NOMO-1 treated with DMSO at 0.1 percent for 48 hours (cell line): Measurements from ENCODE around the gene ZNF208.
"Not testable (repeated sequence)": the region's sequence is repeated elsewhere in the genome, so short reads cannot be mapped to it uniquely, and the experiment has no call there.

Experiments used
- DNase-seq: peaks from one replicate; lab custom pipeline; 2025; ENCODE audit not compliant: unreplicated experiment; lab: John Stamatoyannopoulos, UW

ZNF208 gene

DNA sequence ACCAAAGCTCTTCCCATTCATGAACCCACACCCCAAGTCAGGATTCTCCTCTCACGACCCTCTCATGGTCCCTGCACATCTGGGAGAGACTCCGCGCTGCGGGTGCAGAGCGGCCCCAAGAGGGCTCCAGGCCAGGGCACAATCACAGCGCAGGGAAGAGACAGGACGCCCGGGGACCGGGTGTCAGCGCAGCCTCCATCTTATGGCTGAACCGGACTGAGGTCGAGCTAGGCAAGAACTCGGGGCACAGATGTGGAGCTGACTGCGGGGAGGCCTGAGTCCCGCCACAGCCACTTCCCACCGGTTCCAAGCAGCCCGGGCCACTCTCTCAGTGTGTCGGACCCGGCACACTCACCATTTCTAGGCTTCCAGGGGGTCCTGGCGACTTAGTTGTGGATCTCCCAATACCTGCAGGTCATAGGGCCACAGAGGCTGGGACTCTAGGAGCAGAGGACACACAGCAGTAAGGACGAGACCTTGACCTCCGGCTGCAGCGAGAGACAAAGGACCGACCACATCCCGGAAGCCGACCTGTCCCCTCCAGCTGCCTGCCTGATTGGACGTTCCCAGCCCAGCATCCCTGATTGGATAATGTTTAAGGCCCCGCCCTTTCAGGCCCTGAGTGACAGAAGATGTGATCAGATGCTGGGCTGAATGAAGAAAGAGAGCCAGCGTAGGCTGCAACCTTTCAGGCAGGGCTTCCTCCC is at the start of gene ZNF208:
Gene ZNF208 (minus strand): TSS at position 507 of the 707 bp plus-strand sequence. CDS start 149 bp downstream, at position 358.
- not testable (repeated sequence) for DNase-seq

DNA sequence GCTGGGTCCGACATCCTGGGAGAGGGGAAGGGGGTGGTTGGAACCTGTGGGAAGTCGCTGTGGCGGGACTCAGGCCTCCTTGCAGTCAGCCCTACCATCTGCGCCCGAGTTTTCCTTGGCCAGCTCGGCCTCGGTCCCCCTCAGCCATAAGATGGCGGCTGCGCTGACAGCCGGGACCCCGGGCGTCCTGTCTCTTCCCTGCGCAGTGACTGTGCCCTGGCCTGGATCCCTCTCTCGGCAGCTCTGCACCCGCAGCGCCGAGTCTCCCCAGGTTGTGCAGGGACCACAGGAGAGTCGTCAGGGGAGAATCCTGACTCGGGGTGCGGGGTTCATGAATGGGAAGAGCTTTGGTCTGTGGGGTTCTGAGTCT is 41.9 kb upstream of the ZNF208 start:
- DNase-seq, result no peak

DNA sequence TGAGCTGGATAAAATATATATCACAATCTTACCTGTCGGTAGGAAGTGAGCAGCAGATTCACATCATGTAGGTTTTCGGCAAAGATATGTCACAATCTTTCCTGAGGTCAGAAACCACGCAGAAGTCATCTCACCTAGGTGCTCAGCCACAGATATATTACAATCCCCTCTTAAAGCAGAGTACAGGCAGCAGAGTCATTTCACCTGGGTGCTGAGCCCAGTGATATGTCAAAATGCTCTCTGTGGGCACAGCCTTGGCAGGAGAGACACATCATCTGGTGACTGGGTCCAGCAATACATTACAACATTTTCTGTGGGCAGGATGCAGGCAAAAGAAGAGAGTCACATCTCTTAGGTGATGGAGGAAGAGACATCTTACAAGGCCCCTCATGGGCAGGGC is 30.4 kb upstream of the ZNF208 start:
- DNase-seq, result not testable (repeated sequence)

DNA sequence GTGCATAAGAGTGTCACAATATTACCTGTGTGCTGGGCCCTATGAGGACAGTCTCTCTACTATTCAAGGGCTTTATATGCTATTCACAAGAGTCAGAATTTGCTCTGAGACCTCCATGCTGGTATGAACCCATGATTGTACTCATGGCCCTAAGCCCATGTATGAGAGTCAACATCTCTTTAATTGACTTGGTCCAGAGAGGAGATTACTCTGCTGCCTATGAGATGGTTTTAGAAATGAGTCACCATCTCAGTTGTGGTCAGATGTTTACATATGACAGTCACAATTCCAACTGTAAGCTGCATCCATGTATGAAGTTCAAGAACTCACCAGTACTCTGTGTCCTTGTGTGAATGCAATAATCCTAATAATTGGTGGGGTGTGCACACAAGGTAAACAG is 19.9 kb upstream of the ZNF208 start:
- no peak for DNase-seq

DNA sequence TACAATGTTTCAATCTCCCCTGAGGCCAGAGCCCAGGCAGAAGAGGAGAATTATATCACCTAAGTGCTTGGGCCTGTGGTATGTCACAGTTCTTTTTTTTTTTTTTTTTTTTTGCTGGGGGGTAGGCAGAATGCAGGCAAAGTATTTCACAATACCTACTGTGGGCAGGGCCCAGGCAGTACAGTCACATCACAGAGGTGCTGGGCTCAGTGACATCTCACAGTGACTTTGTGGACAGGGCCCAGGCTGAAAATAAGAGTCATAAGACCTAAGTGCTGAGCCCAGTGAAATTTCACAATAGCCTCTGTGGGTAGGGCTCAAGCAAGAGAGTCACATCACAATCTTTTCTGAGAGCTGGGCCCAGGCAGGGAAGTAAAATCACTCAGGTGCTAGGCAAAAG is 15.9 kb upstream of the ZNF208 start:
- DNase-seq, result no peak

DNA sequence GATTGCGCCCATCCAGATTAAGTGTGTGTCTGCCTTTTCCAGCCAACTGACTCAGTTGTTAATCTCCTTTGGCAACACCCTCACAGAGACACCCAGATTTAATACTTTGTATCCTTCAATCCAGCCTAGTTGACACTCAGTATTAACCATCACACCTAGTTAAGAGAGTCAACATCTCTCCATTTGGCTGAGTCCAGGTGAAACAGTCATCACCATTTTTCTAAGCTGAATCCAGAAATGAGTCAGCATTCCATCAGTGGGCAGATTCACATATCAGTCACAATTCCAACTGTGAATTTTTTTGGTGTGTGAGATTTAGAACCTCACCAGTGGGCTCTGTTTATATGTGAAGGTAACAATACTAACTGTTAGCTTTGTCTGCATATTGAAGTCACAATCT is 14.8 kb upstream of the ZNF208 start:
- DNase-seq, result not testable (repeated sequence)

DNA sequence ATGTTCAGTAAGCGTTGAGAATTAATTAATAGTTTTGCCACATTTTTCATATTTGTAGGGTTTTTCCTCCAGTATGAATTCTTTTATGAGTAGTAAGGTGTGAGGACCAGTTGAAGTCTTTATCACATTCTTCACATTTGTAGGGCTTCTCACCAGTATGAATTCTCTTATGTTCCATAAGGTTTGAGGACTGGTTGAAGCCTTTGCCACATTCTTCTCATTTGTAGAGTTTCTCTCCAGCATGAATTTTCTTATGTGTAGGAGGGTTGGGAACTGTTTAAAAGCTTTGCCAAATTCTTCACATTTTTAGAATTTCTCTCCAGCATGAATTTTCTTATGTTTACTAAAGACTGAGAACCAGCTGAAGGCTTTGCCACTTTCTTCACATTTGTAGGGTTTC is 40.3 kb downstream of the ZNF208 start:
- no peak for DNase-seq

DNA sequence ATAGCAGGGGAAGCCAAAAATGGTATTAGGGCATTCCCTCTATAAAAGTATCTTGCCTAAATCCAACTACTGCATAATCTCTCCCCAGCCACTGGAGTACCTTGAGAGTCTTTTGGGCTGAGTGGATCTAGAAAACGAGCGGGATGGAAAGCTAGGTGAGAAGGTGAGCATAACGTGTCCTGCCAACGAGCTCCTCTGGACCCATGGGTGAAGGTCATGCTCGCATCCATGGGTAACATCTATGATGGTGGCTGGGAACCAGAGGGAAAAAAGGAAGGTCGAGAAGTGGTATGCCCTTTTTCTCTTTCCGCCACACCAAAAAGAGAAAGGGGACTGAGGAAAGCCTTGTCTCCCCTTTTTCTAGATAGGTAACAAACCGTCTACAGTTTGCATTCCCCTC is 63.0 kb downstream of the ZNF208 start:
- DNase-seq, result no peak

DNA sequence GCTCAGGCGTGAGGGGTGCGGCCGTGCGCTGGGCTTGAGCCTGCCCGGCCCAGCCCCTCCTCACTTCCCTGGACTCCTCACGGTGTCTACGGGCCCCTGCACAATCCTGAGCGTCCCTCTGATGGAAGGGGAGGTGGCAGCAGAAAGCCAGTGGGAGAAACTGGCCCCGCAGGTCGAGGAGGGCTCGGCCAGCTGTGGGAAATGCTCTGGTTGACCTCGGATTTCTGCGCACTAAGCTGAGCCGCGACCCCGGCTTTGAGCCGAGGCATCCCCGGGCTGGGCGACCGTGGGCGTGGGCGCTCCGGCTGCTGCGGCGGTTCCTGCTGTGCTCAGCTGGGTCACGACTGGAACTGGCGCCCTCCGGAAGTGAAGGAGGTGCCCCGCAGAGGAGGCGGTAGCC is 70.1 kb downstream of the ZNF208 start:
- no peak for DNase-seq

DNA sequence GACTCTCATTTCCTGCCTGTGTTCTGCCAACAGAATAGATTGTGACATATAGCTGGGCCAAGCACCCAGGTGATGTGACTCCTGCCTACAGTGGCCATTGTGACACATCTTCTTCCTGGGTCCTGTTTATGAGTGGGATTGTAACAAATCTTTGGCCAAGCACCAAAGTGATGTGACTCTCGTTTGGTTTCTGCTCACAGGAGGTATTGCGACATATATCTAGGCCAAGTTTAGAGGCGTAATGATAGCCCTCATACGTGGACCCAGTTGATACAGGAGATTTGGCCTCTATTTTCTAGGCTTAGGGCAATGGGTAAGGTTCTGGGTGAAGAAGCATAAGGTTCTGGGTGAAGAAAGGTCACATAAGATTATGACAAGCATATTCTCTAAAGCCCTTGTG is 76.2 kb downstream of the ZNF208 start:
- DNase-seq, result no peak

DNA sequence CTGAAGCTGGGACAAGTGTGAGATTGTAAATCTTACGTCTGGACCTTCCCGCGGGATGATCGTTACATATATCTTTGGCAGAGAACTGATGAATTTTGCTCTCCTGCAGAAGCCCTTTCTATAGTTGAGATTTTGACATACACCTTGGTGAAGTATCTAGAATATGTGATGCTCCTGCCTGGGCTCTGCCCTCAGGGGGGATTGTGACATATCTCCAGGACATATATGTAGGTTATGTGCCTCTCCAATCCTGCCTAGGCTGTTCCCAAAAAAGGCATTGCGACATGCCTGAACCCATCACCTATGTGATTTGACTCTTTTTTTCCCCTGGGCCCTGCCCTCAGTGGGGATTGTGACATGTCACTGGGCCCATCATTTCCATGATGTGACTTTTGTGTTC is 76.6 kb downstream of the ZNF208 start:
- no peak for DNase-seq

DNA sequence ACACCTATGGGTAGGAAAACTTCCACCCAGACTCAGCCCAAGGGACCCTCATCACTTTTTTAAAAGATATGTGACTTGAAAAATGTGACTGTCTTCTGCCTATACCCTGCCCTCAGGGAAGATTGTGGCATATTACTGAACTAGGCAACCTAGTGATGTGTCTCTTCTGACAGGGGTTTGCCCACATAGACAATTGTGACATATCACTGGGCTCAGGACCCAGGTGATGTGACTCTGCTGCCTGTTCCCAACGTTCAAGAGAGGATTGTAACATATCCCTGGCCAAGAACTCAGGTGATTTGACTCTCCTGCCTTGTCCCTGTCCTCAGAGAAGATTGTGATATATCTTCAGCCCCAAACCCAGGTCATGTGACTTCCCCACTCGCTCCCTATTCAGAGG is 88.5 kb downstream of the ZNF208 start:
- no peak for DNase-seq

DNA sequence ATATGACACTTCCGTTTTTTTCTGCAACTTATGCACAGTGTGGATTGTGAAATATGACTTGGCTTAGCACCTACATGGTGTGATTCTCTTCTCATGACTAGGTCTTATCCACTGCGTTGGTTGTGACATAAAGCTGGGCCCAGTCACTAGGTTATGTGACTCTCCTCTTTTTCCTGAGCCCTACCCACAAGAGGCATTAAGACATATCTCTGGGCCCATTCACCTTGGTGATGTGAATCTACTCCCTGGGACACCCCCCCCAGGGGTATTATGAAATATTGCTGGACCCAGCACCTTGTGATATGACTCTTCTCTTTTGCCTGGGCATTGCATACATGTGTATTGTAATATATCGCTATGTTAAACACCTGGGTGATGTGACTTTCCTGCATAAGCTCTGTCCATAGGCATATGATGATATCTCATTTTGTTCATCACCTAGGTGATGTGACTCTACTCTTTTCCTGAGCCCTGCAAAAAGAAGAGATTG is 89.0 kb downstream of the ZNF208 start:
- DNase-seq, result no peak

DNA sequence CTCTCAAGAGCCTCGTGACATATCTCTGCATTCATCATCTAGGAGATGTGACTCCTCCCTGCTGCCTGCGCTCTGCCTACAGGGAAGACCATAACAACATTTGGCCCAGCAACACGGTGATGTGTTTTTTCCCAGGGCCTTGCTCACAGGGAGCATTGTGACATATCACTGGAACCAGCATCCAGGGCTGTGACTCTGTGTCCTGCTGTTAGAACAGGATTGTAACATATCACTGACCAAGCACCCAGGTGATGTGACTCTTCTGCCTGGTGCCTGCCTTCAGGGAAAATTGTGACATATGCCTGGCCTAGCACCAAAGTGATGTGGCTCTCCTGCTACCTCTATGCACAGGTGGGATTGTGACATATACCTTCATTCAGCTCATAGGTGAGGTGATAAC is 95.3 kb downstream of the ZNF208 start:
- no peak for DNase-seq

DNA sequence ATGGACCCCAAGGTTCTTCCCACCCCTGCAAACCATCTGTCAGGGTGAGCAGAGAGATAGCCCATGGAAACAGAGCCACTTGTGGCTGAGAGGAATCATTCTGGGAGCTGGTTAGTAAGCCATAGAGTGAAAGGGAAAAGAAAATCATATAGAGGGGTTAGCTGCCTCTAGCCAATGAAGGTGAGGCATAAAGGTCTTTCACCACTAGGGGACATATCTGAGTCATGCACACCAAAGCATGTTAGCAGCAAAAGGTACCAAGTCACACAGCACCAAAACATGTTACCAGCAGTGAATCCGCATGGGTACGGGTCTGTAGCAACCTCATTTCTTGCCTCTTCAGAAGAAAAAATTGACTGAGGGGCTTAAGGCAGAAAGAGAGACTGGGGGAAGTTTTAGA is 98.1 kb downstream of the ZNF208 start:
- no peak for DNase-seq

DNA sequence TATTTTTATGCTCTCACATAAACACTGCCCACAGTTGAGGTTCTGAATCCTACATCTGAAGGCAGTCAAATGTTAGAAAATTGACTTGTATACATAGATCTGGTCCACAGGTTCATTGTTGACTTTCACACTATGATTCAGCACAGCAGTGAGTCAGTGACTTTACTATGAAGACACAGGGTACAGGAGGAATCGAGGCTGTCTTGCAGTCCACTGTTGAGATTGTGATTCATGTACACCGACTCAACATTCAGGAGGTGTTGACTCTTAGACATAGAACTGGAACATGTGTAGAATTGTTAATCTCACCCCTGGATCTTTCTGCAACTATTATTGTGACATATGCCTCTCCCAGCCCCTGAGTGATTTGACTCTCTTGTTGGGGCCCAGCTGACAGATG is 100.4 kb downstream of the ZNF208 start:
- DNase-seq, result no peak

DNA sequence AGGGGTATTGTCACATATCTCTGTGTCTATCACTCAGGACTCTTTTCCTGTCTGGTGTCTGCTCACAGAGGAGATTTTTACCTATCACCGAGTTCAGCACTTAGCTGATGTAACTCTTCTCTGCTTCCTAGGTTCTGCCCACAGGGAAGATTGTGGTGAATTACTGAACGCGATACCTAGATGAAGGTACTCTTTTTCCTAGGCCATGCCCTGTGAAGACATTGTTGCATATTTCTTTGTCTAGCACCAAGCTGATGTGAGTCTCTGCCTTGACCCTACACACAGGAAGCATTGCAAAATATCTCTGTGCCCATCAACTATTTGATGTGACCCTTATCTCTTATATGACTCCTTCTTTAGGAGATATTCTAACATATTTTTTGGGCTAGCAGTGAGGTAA is 102.7 kb downstream of the ZNF208 start:
- no peak for DNase-seq

DNA sequence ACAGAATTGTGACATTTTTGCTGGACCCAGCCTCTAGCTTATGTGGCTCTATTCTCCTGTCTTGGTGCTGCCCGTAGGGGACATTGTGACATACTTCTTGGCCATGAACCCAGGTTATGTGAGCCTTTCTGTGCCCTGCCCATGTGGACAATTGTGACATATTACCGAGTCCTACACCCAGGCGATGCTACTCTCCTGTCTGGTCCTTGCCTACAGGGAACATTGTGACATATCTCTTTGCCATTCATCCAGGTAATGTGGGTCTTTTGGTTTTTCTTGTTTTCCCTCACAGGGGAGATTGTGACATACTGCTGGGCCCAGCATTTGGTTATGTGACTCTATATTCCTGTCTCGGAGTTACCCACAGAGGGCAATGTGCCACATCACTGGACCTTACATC is 103.2 kb downstream of the ZNF208 start:
- DNase-seq, result no peak

DNA sequence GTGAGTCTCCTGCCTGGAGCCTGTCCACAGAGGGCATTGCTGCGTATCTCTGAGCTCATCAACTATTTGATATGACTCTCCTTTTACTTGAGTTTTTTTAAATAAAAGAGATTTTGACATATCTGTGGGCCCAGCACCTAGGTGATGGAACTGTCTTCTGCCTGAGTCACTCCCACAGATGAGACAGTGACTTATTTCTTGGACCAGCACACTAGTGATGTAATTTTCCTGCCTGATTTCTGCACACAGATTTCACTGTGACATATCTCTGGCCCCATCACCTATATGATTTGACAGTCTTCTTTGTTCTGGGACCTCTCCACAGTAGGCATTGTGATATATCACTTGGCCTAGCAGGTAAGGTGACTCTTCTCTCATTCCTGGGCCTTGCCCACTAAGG is 108.2 kb downstream of the ZNF208 start:
- DNase-seq, result no peak

DNA sequence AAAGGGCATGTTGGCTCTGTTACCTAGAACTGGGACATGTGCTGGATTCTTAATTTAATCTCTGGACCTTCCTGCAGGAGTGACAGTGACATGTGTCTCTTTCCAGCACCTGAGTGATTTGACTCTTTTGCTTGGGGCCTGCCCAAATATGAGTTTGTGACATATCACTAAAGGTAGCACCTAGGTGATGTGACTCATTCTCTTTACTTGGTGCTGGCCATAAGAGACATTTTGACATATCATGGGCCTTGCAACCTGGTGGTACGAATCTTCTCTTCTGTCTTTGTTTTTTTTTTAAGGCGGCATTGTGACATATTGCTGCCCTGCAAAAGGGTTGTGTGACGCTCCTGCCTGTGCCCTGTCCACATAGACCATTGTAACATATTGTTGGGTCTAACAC is 108.9 kb downstream of the ZNF208 start:
- DNase-seq, result no peak

DNA sequence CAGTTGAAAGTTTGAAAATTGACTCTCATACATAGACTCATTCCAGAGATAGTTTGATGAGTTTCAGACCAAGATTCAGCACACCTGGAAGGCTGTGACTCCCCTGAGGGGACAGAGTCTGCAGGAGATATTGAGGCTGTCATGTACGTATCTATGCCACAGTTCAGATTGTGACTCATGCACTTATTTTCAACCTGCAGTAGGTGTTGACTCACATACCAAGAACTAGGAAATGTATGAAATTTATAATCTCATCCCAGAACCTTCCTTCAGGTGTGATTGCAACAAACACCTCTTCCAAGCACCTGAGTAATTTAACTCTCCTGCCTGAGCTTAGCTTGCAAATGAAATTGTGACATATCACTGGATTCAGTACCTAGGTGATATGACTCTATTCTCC is 110.3 kb downstream of the ZNF208 start:
- no peak for DNase-seq

DNA sequence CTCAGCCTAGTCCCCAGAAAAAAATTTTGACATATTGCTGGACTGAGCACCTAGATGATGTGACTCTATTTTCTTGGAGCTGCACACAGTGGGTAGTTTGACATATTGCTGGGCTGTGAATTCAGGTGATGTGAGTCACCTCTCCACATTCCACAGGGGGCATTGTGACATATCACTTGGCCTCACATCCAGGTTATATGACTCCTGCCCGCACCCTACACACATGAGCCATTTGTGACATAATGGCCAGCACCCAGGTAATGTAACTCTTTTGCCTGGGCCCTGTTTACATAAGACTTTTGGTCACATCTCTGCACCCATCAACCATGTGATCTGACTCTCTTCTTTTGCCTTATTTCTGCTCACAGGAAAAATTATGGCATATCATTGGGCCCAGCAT is 119.7 kb downstream of the ZNF208 start:
- DNase-seq, result no peak

DNA sequence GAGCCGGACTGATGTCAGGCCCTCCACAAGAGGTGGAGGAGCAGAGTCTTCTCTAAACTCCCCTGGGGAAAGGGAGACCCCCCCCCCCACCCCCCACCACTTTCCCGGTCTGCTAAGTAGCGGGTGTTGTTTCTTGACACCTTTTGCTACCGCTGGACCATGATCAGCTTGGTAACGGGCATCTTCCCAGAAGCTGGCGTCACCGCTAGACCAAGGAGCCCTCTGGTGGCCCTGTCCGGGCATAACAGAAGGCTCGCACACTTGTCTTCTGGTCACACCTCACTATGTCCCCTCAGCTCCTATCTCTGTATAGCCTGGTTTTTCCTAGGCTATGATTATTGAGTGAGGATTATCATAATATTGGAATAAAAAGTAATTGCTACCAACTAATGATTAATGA is 120.7 kb downstream of the ZNF208 start:
- not testable (repeated sequence) for DNase-seq
